Renal cortical epithelial cell (primary cell): ENCODE data around the gene CDH15. TPM values are rescaled to one million over a fixed set of nuclear protein-coding genes. Genes with fewer than 3 reads are reported as not detected.
"Not testable (repeated sequence)": the region's sequence is repeated elsewhere in the genome, so short reads cannot be mapped to it uniquely, and the experiment has no call there.

ENCODE experiments used
- DNase-seq: peaks from one replicate; pipeline ENCODE4 v3.0.0-alpha.2; 2011; ENCODE audit warnings: low read depth
- total RNA-seq: library from RNA; depleted of rRNA; stranded (reverse); fragments of >200 nt; gene quantifications from 2 replicates; pipeline ENCODE4 v1.2.3, GENCODE V29; 2014

Gene CDH15
- total RNA-seq, 1 donor from 2014 or later: not detected

DNA sequence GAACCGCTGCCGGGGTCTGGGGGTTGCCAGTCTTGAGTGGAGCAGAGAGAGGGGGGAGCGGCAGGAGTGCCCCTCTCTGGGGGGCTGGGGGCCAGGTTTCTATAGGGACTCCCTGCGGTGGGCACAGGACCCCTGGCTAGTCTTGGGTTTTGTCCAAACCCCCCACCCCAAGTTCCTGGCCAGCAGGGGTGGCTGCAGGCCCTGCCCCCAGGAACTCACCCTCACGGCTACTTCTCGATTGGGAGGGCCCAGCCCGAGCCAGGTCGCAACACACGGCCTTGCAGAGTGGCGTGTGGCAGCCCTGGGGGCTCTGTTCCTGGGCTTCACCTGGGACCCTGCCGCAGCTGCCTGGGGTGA lies 601 bp downstream of the CDH15 start:
- DNase-seq: no peak

DNA sequence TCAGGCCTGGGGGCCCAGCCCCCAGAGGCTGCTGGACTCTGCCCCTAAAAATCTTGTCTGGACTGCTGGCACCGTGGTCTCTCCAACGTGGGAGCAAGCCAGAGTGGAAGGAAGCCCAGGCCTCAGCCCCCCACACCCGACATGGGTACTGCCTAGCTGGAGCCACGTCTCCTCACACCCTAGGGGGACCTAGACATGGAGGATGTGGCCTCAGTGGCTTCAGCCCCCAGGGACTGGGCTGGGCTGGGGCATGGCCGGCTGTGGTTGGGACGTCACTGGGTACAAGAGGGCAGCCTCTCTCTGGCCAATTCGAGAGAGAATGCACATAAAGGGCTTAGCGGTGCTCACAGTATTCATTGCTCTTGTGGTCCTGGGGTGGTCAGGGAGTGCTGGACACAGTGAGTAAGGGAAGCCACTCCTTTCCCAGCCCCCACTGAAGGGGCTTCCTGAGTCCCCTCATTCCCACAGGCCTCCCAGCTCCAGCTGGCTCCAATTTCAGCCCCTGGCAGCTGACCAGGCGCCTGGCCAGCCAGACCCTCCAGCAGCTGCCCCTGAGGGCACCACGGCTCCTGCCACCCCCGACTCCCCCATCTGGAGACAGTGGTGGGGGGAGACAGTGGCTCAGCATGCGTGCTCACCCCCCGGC lies 1.1 kb downstream of the CDH15 start:
- DNase-seq: no peak

DNA sequence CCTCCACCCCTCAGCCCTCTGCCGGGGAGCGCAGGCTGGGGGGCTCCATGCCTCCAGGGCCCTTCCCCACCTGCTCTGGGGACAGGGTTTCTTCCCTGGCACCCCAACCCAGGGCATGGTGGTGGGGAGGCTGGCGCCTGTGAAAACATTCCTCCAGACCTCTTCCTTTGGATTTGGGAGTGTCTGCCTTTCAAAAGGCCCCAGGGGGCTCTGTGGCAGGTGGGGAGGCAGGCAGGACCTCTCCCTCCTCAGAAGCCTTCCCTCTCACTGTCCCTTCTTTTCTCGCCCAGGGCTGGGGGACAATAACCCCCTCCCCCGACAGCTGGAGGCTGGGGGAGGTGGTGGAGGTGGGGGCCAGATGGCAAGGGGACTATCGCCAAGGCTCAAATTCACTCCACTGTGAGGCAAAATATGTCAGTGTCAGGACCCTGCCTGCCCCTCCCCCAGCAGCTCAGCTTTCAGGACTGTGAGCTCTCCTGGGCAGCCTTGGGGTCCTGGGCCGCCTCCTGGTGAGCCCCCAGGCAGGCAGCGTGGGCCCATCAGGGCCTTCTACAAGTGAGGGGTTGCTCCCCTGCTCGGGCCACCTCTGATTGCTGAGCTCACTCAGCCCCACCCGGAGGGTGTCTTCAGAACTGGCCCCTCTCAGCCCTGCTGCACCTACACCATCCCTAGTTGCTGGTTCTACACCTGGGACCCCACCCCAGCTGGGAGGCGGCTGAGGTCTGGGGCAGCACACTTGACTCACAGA lies 1.8 kb downstream of the CDH15 start:
- DNase-seq: no peak

DNA sequence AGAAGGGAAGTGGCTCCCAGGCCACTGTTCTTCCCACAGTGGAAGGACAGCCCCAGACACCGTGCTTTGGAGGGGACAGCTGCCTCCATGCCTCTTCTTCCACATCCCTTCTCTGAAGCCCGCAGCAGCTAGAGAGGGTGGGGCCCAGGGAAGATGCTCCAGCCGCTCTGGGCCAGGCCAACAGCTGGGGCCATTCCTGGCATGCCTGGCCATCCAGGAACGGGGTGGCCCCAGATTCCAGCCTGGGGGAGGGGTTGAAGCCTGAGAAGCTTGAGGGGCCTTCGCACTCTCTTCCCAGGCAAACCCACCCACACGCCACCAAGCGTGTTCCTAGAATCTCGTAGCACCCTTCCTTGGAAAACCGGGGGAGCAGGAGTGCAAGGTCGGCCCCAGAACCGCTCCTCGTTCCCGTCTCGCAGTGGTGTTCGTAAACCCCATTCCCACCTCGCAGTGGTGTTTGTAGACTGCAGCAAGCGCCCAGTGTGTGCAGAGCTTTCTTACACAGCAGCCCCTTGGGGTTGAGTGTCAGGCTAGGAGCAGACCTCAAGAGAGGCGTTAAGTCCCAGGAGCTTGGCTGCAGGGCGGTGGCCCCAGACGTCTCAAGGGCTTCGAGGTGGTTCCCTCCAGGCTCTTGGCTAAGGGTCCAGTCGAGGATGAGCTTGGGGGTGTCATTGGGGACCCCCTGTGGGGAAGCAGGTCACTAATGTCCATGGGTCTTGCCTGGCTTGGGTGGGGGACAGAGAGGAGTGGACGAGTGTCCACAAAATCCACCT lies 2.7 kb downstream of the CDH15 start:
- no peak for DNase-seq

DNA sequence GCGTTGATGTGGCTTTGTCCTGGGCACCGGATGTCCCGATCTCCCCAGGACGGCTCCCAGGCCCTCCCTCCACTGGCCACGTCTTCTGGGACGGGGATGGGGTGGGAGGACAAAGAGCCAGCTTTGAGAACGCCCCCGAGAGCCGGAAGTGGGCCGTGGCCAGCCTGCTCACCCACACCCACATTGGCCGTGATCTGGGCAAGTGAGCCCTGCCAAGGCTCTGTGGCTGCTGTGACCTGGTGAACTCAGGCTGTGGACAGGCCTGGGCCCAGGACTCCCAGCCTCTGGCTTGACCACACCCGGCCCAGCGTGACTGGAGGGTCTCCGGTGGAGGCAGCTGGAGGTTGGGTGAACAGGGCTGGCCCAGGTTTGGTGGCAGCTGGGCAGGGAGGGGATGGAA lies 3.3 kb downstream of the CDH15 start:
- DNase-seq: no peak

DNA sequence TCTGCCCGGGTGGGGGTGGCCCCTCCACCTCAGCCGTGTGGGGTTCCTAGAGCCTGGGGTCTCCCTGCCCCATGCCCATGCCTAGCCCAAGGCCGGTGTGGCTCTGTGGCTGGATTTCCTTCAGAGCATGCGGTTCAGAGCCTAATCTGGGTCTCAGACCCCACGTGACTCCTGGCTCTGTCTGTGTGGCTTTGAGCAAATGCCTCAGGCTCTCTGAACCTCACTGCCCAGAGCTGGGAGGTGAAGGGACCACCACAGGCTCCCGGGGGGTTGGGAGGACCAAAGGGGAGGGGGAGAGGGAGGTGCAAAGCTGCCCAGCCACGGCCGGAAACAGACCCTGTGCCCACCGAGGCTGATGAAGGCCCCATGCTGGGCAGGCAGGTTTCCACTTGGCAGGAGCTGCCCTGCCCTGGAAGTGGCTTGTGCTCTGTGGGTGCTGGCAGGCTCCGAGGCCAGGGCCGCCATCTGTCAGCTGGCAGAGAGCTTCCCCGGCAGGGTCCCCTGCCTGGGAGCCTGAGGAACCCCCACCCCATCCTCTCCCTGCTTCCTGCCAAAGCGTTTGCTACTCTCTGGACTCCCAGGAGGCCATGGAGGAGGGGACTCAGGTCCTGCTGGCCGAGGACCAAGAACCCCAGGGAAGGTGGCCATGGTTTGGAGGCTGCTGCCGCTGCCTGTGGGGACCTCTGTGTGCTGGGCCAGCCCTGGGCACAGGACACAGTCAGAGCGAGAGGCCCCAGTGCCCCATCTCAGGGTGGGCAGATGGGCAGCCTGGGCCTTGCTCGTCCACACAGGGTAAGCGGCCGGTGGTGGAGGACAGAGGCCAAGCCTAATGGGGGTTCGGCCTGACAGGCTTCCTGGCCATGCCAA lies 4.0 kb downstream of the CDH15 start:
- no peak for DNase-seq

DNA sequence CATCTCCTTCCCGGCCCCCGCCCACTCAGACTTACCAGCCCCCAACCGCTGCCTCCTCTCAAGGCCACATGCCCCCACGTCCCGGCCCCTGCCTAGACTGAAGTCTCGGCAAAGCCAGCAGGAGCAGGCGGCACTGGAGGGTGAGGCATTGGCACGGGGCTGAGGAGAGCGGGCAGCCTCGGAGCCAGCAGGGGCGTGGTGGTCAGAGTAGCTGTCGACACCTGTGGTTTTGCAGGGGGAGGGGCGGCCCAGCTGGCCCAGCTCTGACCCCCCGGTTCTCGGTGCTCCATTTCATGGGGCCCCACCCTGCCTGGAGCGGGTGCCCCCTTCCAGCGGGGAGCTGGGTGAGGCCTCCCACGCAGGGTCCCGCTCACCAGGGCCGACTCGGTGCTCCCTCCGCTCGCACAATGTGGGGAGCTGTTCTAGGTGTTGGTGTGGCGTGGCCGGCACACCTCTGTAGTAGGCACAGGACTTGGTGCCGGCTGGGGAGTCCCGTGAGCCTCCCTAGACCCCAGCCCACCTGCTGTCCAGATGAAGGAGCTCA lies 4.7 kb downstream of the CDH15 start:
- no peak for DNase-seq

DNA sequence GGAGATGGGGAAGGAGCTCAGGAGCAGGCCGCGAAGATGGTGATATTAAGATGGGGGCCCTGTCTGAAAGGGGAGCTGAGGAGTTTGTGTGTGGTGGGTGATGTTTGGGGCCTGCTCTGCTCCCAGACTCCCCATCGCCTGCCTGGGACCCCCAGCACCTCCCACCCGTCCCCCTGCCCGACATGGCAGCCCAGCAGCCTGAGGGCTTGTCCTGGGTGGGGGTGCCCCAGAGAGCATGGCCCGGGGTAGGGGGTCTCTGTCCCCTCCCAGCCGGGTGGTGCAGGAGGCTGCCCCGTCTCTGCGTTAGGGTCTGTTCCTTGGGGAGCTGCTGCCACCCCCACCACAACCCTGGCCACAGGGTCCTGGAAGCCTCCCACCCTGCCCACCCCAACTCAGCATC lies 5.2 kb downstream of the CDH15 start:
- DNase-seq: no peak

DNA sequence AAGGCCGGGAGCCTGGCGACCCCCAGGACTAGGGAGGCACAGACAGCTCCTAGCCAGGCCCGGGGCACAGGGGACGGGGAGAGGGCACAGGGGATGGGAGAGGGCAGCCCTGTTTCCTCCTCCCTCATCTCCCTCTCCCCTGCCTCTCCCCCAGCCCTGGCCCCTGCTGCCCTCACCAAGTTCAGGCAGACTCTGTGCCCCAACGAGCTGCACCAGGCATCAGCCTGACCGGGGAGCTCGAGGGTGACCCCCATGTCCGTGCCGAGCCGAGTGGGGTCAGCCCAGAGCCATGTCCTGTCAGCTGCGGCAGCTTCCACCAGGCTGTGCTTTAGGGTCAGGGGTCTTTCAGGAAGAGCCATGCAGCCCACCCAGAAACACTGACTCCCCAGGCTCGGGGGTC lies 6.0 kb downstream of the CDH15 start:
- DNase-seq: no peak

DNA sequence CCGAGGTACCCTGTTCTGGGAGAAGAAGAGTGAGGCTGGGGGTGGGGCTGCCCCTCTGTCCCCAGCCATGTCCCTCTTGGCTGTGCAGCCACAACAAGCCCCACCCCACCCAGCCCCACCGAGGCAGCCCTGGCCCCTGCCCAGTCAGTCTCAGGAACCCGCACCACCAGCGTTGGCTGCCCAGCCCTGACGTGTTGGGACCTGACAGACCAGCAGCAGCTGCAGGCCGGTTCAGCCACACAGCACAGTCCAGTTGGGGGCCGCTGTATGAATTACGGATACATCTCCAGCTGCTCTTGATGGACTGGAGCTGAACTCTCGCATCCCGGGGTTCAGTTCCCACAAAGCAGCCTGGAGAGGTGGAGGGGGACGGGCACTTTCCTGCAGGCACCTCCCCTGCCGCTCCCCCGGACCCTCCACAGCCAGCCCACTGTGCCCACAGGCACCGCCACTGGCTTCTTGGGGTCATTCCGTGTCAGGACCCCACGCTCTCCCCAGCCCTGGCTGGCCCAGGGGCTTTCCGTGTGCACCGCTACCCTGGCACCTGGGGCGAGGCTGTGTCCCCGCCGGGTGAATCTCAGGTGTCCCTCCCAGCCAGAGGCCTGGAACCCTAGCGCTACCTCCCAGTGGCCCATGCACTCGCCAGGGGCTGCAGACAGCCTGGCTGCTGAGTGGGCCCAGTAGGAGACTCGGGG lies 7.1 kb downstream of the CDH15 start:
- no peak for DNase-seq

DNA sequence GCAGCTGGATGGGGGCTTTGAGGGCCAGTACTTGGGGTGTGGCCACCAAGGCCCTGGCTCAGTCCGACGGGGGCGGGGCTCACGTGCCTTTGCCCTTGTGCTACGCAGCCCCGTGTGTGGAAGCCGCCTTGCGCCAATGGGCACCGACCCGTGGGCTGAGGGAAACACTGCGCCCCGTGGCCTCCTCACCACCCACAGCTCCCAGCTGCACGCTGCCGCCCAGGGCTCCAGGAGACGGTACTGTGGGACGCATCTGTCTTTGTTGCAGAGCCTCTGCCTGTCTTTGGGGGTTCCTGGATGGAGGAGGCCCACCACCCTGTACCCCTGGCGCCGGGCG lies 7.6 kb downstream of the CDH15 start:
- no peak for DNase-seq

DNA sequence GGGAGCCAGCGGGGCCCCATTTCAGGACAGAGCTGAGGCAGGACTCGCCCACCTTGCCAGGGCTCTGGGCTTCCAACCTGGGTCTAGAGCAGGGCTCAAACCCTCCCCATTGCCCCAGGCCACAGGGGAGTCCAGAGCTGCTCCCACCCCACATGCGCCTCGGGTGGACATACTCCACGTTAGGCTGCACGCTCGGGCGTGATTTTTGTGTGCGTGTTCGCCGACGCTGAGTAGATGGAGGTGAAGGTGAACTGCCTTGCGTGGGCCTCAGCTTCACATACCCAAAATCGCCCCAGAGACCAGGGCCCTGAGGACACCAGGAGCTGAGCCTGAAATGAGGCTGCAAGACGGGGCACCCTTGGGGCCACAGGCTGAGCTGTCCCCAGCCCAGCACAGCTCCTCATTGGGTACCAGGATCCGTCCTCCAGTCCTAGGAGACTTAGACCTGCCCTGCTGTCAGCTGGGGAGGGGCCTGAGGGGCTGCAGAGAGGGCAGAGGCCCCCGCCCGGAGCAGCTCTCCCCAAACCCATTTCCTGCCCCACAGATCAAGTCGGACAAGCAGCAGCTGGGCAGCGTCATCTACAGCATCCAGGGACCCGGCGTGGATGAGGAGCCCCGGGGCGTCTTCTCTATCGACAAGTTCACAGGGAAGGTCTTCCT lies 8.2 kb downstream of the CDH15 start:
- DNase-seq: no peak

DNA sequence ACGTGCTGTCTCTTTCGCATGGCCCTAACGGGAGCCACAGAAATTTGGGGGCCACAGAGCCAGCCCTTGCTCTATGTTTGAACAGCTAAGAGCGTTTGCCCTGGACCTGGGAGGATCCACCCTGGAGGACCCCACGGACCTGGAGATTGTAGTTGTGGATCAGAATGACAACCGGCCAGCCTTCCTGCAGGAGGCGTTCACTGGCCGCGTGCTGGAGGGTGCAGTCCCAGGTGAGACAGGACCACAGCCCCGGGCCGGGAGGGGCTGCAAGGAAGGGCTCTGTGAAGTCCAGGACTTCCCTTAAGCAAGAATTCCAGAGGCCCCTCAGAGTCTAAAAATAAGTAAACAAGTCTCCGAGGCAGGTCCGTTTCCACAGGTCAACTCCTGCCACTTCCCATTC lies 11.9 kb downstream of the CDH15 start:
- DNase-seq: no peak

DNA sequence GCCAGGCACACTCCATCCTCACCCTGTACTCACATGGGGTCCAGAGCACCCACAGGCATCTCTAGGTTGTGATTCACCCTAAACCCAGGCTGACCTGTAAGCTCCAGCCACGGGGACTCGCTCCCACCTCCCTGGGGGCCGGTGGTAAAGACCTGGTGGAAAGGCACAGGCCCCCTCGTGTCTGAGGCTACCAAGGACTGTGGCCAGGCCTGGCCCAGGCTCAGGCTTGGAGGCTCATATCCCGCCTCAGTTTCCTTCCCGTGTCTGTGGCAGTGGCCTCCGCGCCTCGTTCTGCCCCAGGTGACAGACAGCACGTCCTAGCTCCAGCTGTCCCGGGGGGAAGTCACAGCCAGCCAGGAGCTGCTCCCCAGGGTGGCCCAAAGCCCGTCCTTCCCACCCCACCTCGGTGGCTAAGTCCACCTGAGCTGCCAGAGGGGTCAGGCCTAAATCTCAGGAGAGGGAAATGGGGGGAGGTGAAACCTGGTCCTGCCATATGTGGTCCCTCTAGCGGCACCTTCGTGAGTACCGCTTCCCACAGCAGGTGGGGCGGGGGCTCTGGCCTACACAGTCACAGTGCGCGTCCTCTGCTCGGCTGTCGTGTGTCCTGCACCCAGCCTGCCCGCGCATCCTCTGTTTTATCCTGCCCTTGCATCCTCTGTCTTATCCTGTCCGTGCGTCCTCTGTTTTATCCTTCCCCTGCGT lies 12.6 kb downstream of the CDH15 start:
- DNase-seq: no peak

DNA sequence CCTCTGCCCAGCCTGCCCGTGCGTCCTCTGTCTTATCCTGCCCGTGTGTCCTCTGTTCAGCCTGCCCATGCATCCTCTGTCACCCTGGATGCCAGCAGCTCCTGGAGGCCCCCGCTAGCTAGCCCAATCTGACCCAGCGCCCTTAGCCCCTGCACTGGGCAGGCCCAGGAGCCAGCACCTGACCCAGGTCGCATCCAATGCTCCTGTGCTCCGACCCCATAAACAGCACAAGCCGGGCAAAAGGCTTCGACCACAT lies 13.1 kb downstream of the CDH15 start:
- DNase-seq: no peak

DNA sequence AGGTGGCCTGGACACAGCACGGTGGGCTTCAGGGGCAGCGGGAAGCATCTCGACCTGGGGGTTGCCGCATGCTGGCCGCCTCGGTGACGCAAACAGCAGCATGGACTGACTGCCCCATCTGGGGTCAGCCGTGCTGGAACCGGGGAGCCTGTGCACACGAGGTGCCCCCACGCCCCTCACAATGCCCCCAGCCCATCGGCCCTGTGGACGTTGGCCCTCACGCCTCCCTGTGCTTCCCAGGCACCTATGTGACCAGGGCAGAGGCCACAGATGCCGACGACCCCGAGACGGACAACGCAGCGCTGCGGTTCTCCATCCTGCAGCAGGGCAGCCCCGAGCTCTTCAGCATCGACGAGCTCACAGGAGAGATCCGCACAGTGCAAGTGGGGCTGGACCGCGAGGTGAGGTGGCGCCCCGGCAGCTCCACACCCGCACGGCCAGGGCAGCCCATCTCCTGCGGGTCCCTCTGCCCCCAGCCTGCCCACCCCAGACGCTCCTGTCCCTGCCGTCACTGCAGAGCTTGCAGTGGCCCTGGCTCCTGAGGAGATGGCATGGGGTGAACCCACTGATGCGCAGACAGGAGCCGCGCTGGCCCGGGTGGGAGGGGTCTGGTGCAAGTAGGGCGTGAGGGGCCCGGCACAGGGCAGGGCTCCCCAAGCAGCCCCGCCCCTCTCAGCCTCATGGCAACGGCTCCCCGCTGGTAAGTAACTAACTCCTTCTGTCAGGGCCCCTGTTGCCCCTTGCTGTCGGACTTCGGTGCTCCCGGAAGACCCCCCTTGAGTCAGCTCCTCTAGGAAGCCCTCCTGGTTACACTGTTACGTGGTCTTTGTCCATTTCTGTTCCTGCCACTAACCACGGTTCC lies 13.6 kb downstream of the CDH15 start:
- DNase-seq: no peak

DNA sequence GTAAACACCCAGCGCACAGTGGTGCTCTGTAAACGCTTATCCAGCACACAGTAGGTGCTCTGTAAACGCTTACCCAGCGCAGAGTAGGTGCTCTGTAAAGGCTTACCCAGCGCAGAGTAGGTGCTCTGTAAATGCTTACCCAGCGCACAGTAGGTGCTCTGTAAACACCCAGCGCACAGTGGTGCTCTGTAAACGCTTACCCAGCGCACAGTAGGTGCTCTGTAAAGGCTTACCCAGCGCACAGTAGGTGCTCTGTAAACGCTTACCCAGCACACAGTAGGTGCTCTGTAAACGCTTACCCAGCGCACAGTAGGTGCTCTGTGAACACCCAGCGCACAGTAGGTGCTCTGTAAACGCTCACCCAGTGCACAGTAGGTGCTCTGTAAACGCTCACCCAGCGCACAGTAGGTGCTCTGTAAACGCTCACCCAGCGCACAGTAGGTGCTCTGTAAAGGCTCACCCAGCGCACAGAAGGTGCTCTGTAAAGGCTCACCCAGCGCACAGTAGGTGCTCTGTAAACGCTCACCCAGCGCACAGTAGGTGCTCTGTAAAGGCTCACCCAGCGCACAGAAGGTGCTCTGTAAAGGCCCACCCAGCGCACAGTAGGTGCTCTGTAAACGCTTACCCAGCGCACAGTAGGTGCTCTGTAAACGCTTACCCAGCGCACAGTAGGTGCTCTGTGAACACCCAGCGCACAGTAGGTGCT lies 14.5 kb downstream of the CDH15 start:
- not testable (repeated sequence) for DNase-seq

DNA sequence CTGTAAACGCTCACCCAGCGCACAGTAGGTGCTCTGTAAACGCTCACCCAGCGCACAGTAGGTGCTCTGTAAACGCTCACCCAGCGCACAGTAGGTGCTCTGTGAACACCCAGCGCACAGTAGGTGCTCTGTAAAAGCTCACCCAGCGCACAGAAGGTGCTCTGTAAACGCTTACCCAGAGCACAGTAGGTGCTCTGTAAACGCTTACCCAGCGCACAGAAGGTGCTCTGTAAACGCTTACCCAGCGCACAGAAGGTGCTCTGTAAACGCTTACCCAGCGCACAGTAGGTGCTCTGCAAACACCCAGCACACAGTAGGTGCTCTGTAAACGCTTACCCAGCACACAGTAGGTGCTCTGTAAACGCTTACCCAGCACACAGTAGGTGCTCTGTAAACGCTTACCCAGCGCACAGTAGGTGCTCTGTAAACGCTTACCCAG lies 15.1 kb downstream of the CDH15 start:
- not testable (repeated sequence) for DNase-seq
